Neural crest cell (in vitro differentiated cells): Measurements from ENCODE around the gene MMAB. TPM values are rescaled to one million over a fixed set of nuclear protein-coding genes. Genes with fewer than 3 reads are reported as not detected.

Experiments
- DNase-seq: peaks from one replicate; pipeline ENCODE4 v3.0.0; 2021; ENCODE audit warnings: low read depth, mixed read lengths, low spot score
- H3K27ac Mint-ChIP-seq: one replicate; pipeline ENCODE4 v1.8.0; 2021; ENCODE audit warnings: mild to moderate bottlenecking, mixed read lengths; ENCODE audit not compliant: unreplicated experiment
- H3K27me3 Mint-ChIP-seq: 2 replicates; pipeline ENCODE4 v1.8.0; 2021; ENCODE audit warnings: low read depth, mild to moderate bottlenecking, mixed read lengths
- H3K36me3 Mint-ChIP-seq: 2 replicates; pipeline ENCODE4 v1.8.0; 2021; ENCODE audit warnings: low read depth, mild to moderate bottlenecking, mixed read lengths
- H3K4me1 Mint-ChIP-seq: 2 replicates; pipeline ENCODE4 v1.8.0; 2021; ENCODE audit warnings: mixed read lengths
- H3K4me3 Mint-ChIP-seq: one replicate; pipeline ENCODE4 v1.8.0; 2021; ENCODE audit warnings: mild to moderate bottlenecking, mixed read lengths
- H3K9me3 Mint-ChIP-seq: 2 replicates; pipeline ENCODE4 v1.8.0; 2021; ENCODE audit warnings: mixed read lengths
- total RNA-seq: library from RNA; stranded (reverse); gene quantifications from 2 replicates; pipeline ENCODE4 v1.2.1, GENCODE V29; 2021
- TF ChIP-seq, protein P1 (sequence below): fragments of 200-600 bp; sonication (generic); conservative IDR thresholded peaks from 2 replicates; pipeline ENCODE4 v1.5.0; 2021; ENCODE audit warnings: antibody characterized with exemption, mild to moderate bottlenecking

Gene MMAB
- total RNA-seq, 1 donor from 2014 or later = 95.6 TPM

DNA sequence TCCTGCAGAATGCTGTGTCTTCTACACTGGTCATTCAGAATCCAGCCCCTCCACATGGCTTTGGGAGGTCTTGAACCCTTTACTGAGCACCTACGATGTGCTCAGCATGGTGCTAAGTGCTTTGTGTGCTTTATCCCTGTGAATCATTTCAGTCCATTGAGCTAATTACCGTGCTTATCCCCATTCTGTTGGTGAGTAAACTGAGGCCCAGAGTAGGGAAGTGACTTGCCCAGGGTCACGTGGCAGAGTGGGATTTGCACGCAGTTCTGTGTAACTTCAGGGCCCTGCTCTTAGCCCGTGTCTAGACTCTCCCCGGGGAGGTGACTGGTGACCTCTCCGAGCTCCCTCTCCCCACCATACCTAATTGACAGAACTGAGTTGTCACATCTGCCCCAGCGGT is 27.7 kb upstream of the MMAB start:
- TF ChIP-seq, protein P1, sequence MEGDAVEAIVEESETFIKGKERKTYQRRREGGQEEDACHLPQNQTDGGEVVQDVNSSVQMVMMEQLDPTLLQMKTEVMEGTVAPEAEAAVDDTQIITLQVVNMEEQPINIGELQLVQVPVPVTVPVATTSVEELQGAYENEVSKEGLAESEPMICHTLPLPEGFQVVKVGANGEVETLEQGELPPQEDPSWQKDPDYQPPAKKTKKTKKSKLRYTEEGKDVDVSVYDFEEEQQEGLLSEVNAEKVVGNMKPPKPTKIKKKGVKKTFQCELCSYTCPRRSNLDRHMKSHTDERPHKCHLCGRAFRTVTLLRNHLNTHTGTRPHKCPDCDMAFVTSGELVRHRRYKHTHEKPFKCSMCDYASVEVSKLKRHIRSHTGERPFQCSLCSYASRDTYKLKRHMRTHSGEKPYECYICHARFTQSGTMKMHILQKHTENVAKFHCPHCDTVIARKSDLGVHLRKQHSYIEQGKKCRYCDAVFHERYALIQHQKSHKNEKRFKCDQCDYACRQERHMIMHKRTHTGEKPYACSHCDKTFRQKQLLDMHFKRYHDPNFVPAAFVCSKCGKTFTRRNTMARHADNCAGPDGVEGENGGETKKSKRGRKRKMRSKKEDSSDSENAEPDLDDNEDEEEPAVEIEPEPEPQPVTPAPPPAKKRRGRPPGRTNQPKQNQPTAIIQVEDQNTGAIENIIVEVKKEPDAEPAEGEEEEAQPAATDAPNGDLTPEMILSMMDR = no peak
- Mint-ChIP-seq H3K36me3 (no peaks in the 10 kb centered on the region), H3K4me3 (no peak overlapping the region), H3K9me3 (no peaks in the 10 kb centered on the region), H3K4me1 (peaks cover 25% of the 10 kb centered on the region), H3K27ac (no peak overlapping the region), H3K27me3 (peaks cover 3% of the 10 kb centered on the region)
- no peak for DNase-seq

- Mint-ChIP-seq H3K27ac (no peak overlapping the region), H3K4me1 (peaks cover 23% of the 10 kb centered on the region), H3K9me3 (no peaks in the 10 kb centered on the region), H3K36me3 (peaks cover 2% of the 10 kb centered on the region), H3K27me3 (peaks cover 3% of the 10 kb centered on the region), H3K4me3 (no peak overlapping the region)
- TF ChIP-seq, protein P1 = no peak
- no peak for DNase-seq
These were observed 27.2 kb upstream of the MMAB start for GRCh38 chr12:109600481-109600880.

GRCh38 chr12:109599087-109599486 is 25.8 kb upstream of the MMAB start:
- H3K36me3 Mint-ChIP-seq = peaks cover 2% of the 10 kb centered on the region
- H3K4me1 Mint-ChIP-seq = peaks cover 14% of the 10 kb centered on the region
- DNase-seq = no peak
- no peak overlapping the region for H3K4me3 Mint-ChIP-seq
- TF ChIP-seq, protein P1 = no peak
- no peak overlapping the region for H3K27ac Mint-ChIP-seq
- no peaks in the 10 kb centered on the region for H3K27me3 Mint-ChIP-seq
- no peaks in the 10 kb centered on the region for H3K9me3 Mint-ChIP-seq

DNA sequence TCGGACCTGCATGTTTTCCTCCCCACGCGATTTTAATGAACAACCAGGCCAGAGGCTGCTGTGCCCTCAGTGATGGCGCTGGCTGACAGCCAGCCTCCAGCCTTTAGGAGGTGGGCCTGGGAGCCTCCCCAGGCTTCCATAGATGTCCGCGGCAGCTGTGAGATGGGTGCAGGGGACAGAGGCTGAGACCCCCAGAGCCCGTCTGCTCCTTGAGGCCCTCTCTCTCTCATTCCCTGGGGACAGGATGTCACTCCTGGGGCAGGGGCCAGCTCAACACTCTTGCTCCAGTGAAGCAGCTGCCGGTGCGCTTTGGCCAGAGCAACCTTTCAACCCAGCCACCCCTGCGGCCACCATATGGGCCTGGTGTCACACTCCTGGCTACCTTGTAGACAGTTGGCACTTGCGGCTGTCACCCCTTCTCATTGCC is 25.1 kb upstream of the MMAB start:
- no peak overlapping the region for H3K4me3 Mint-ChIP-seq
- TF ChIP-seq, protein P1 = no peak
- H3K4me1 Mint-ChIP-seq = peaks cover 14% of the 10 kb centered on the region
- no peaks in the 10 kb centered on the region for H3K27me3 Mint-ChIP-seq
- no peak for DNase-seq
- H3K27ac Mint-ChIP-seq = peak overlapping the region; percentile 73
- H3K36me3 Mint-ChIP-seq = peaks cover 2% of the 10 kb centered on the region
- no peaks in the 10 kb centered on the region for H3K9me3 Mint-ChIP-seq

DNA sequence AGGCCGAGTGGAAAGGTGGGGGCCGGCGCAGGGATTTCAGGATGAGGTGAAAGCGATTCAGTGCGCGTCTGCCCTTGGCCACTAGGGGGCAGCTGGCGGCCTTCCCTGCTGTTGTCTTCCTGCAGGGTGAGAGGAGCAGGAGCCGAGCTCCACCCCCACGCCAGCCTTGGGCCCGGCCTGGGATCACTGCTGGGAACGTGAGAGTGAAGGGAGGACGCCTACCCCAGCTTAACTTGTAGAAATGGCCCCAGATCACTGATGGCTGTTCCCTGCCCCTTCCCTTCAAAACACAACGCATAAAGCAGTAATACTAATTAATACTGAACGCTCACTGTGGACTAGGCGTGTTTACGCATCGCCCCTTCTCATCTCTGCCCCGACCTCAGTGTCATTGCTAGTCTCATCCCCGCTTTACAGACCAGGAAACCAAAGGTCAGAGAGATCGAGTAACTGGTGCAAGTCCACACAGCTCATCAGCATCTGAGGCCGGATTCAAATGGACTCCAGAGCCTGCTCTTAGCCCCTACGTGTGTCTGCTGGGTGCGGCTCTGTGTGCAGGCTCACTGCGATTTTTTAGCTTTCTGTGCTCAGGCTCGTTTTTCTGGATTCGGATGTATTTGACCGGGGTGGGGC is 24.6 kb upstream of the MMAB start:
- TF ChIP-seq, protein P1 = peak; percentile 98
- peaks cover 14% of the 10 kb centered on the region for H3K4me1 Mint-ChIP-seq
- peak overlapping the region; percentile 73 for H3K27ac Mint-ChIP-seq
- H3K4me3 Mint-ChIP-seq = peak overlapping the region; percentile 40
- peaks cover 2% of the 10 kb centered on the region for H3K36me3 Mint-ChIP-seq
- H3K9me3 Mint-ChIP-seq = no peaks in the 10 kb centered on the region
- H3K27me3 Mint-ChIP-seq = no peaks in the 10 kb centered on the region
- DNase-seq = peak; percentile 91
